GM21390 (cell line): ENCODE data around the gene TMEM175.

Experiments
- ATAC-seq: cut with Tn5 transposase; IDR thresholded peaks from one replicate; pipeline ENCODE4 v1.9.1; 2021; ENCODE audit not compliant: unreplicated experiment

The TMEM175 gene

GRCh38 chr4:945274-946102 lies 13.2 kb downstream of the TMEM175 start:
- no peak for ATAC-seq

GRCh38 chr4:946103-946450 lies 13.8 kb downstream of the TMEM175 start:
- no peak for ATAC-seq

GRCh38 chr4:946517-947471 lies 14.5 kb downstream of the TMEM175 start:
- ATAC-seq, result no peak

- ATAC-seq, result no peak
These were observed 15.3 kb downstream of the TMEM175 start for GRCh38 chr4:947491-947971.

GRCh38 chr4:948101-948935 lies 16.1 kb downstream of the TMEM175 start:
- ATAC-seq, result no peak

GRCh38 chr4:948936-949300 lies 16.7 kb downstream of the TMEM175 start:
- no peak for ATAC-seq

- no peak for ATAC-seq
These were observed 17.4 kb downstream of the TMEM175 start for GRCh38 chr4:949656-950055.

- ATAC-seq, result no peak
These were observed 18.1 kb downstream of the TMEM175 start for GRCh38 chr4:950136-951020.

GRCh38 chr4:951186-951585 lies 18.9 kb downstream of the TMEM175 start:
- ATAC-seq, result no peak

GRCh38 chr4:951594-952468 lies 19.6 kb downstream of the TMEM175 start:
- ATAC-seq, result no peak

- ATAC-seq, result no peak
These were observed 20.8 kb downstream of the TMEM175 start for GRCh38 chr4:952881-953573.

- no peak for ATAC-seq
These were observed 21.3 kb downstream of the TMEM175 start for GRCh38 chr4:953574-953915.

GRCh38 chr4:954211-955020 lies 22.2 kb downstream of the TMEM175 start:
- no peak for ATAC-seq

- no peak for ATAC-seq
These were observed 23.1 kb downstream of the TMEM175 start for GRCh38 chr4:955161-955921.

GRCh38 chr4:955931-956381 lies 23.7 kb downstream of the TMEM175 start:
- ATAC-seq, result no peak

- no peak for ATAC-seq
These were observed 24.4 kb downstream of the TMEM175 start for GRCh38 chr4:956531-957230.
